Vagina (tissue), 2 donors: ENCODE data around the gene ACVR1. TPM values are rescaled to one million over a fixed set of nuclear protein-coding genes. Genes with fewer than 3 reads are reported as not detected.

ENCODE experiments used
- DNase-seq, 2 donors: peaks; one replicate each; pipeline ENCODE4 v3.0.0-alpha.2; 2017; ENCODE audit errors: extremely low spot score in 2 of 2
- H3K27ac ChIP-seq: fragments of 200-600 bp; sonication (generic); one replicate; pipeline ENCODE4 v1.5.1; 2019
- H3K27me3 ChIP-seq: fragments of 200-600 bp; sonication (generic); one replicate; pipeline ENCODE4 v1.5.1; 2019
- H3K36me3 ChIP-seq, 2 donors: fragments of 200-600 bp; sonication (generic); one replicate each; pipeline ENCODE4 v1.5.1; 2017 to 2019
- H3K4me1 ChIP-seq: fragments of 200-600 bp; sonication (generic); one replicate; pipeline ENCODE4 v1.5.1; 2019
- H3K4me3 ChIP-seq, 2 donors: fragments of 200-600 bp; sonication (generic); 1 replicate in 1 of 2; 2 replicates in 1 of 2; pipeline ENCODE4 v1.5.1; 2016 to 2019
- H3K9me3 ChIP-seq: fragments of 200-600 bp; sonication (generic); one replicate; pipeline ENCODE4 v1.5.1; 2019
- POLR2A ChIP-seq, 2 donors: fragments of 450-650 bp; IDR thresholded peaks; one replicate each; pipeline ENCODE4 v1.6.1; 2017; ENCODE audit warnings: antibody characterized with exemption in 2 of 2, mild to moderate bottlenecking in 2 of 2, moderate library complexity in 2 of 2
- POLR2AphosphoS5 ChIP-seq, 2 donors: sonication (generic); formaldehyde crosslinking; IDR thresholded peaks; one replicate each; pipeline ENCODE4 v1.9.0; 2017; ENCODE audit warnings: antibody characterized with exemption in 2 of 2, mild to moderate bottlenecking in 2 of 2, low read depth in 1 of 2; ENCODE audit not compliant: insufficient read depth in 1 of 2
- intact Hi-C: fragments of 100-400 bp; cut with DNase I; formaldehyde crosslinking; loops from one replicate; pipeline ENCODE4 v1.15.1; 2023
- total RNA-seq: library from RNA; depleted of rRNA; stranded (reverse); fragments of >200 nt; gene quantifications from one replicate; pipeline ENCODE4 v1.2.3, GENCODE V29; 2016
- TF ChIP-seq, protein P1 (sequence below), 3 experiments: fragments of 450-650 bp in 2 of 3; fragments of 200-600 bp in 1 of 3; sonication (generic) in 1 of 3; IDR thresholded peaks; one replicate each; pipeline ENCODE4 v1.5.1; 2017 to 2019; ENCODE audit warnings: antibody characterized with exemption in 3 of 3, mild to moderate bottlenecking in 2 of 3, moderate library complexity in 2 of 3

The ACVR1 gene
- total RNA-seq, 1 donor from 2014 or later = 25.8 TPM

DNA sequence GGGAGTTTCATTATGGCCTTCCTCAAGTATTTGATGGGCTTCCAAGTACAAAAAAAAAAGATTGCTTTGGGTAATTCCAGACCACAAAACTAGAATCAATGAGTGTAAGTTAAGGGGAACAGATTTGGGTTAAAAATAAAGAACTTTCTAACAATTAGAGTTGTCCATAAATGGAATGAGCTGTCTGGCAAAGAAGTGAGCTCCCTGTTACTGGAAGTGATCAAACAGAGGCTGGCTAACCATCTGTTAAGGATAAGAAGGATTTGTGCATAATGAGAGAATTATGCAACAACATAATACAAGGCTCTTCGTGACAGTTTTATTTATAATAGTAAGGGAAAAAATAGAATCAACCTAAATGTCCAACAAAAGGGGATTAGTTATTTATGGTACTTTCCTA, 44.6 kb upstream of the ACVR1 start:
- no peak for DNase-seq
- intact Hi-C loops = no loop called here
- TF ChIP-seq POLR2AphosphoS5 (IDR thresholded peaks at IDR 0.05; ENCODE audit: insufficient read depth in 1 of 2, low read depth in 1 of 2) (no peak), POLR2A (IDR thresholded peaks at IDR 0.05) (no peak)
- TF ChIP-seq, protein P1, sequence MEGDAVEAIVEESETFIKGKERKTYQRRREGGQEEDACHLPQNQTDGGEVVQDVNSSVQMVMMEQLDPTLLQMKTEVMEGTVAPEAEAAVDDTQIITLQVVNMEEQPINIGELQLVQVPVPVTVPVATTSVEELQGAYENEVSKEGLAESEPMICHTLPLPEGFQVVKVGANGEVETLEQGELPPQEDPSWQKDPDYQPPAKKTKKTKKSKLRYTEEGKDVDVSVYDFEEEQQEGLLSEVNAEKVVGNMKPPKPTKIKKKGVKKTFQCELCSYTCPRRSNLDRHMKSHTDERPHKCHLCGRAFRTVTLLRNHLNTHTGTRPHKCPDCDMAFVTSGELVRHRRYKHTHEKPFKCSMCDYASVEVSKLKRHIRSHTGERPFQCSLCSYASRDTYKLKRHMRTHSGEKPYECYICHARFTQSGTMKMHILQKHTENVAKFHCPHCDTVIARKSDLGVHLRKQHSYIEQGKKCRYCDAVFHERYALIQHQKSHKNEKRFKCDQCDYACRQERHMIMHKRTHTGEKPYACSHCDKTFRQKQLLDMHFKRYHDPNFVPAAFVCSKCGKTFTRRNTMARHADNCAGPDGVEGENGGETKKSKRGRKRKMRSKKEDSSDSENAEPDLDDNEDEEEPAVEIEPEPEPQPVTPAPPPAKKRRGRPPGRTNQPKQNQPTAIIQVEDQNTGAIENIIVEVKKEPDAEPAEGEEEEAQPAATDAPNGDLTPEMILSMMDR (IDR thresholded peaks at IDR 0.05) = no peak
- H3K27me3 ChIP-seq = no peaks in the 10 kb centered on the region
- no peaks in the 10 kb centered on the region for H3K9me3 ChIP-seq
- H3K4me1 ChIP-seq = no peaks in the 10 kb centered on the region
- H3K4me3 ChIP-seq = no peak overlapping the region
- H3K27ac ChIP-seq = no peak overlapping the region
- H3K36me3 ChIP-seq = no peaks in the 10 kb centered on the region

DNA sequence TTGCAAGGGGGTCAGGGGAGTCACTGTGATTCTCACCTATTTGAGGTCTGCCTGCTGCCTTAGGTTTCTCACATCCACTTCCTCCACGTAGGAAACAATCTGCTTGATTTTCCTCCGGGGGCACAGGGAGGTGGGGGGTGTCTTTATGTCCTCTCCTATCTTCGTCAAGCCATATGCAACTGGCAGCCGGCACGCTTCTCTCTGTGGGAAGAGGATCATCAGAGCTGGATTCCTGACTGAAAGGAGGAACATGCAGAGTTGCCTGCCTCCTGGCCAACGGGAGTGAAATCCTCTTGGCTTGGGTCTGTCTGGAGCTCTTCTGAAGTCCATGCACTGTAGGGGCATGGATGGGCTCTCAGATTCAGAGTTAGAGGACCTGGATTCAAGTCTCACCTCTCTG, 43.1 kb upstream of the ACVR1 start:
- DNase-seq = no peak

DNA sequence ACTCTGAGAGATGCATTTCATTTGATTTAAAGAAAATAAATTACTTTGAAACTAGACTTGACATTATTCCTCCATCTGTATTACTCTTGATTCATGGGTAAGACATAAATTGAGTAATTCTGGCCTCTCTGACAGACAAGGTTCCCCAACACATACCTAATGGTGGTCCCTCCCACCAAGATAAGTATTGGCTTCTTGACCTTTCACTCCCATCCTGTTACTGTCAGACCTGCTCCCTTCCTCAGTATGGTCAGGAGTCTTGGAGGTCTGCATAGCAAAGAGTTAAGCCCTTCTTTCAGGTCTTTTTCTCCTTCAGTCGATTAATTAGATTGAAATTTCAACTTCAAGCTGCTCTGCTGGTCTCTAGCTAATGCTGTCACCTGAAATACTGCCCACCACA, 42.2 kb upstream of the ACVR1 start:
- Histone ChIP-seq H3K4me3 (no peak overlapping the region), H3K36me3 (no peaks in the 10 kb centered on the region), H3K27me3 (no peaks in the 10 kb centered on the region), H3K4me1 (no peaks in the 10 kb centered on the region), H3K27ac (no peak overlapping the region), H3K9me3 (no peaks in the 10 kb centered on the region)
- intact Hi-C loops = no loop called here
- no peak for DNase-seq
- TF ChIP-seq POLR2AphosphoS5 (IDR thresholded peaks at IDR 0.05; ENCODE audit: insufficient read depth in 1 of 2, low read depth in 1 of 2) = no peak
- no peak for TF ChIP-seq POLR2A (IDR thresholded peaks at IDR 0.05)
- TF ChIP-seq, protein P1 (IDR thresholded peaks at IDR 0.05) = no peak

More for the DNA sequence above, 43.1 kb upstream of the ACVR1 start:
- H3K27me3 ChIP-seq = no peaks in the 10 kb centered on the region
- TF ChIP-seq POLR2A (IDR thresholded peaks at IDR 0.05) (no peak), POLR2AphosphoS5 (IDR thresholded peaks at IDR 0.05; ENCODE audit: insufficient read depth in 1 of 2, low read depth in 1 of 2) (no peak)
- TF ChIP-seq, protein P1 (IDR thresholded peaks at IDR 0.05) = no peak
- intact Hi-C loops = no loop called here
- H3K4me1 ChIP-seq = no peaks in the 10 kb centered on the region
- H3K36me3 ChIP-seq = no peaks in the 10 kb centered on the region
- no peak overlapping the region for H3K4me3 ChIP-seq
- H3K27ac ChIP-seq = no peak overlapping the region
- H3K9me3 ChIP-seq = no peaks in the 10 kb centered on the region

DNA sequence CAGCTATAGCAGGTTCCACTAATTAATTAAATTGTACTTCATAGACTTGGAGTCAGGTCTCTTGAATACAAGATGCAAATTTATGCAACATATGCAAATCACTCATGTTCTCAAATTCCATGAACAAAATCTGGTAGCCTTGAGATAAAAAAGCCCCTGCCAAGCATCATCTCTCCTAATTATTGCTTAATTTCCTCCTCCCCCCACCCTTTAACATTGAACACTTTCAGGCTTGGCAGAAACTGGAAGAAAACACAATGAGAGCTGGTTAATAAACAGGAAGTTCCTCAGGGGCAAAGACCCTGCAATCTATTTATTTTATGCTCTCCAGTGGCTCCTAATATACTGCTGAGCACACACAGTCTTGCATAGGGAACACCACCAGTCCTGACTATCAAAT, 35.6 kb upstream of the ACVR1 start:
- no peaks in the 10 kb centered on the region for H3K4me1 ChIP-seq
- no peaks in the 10 kb centered on the region for H3K27me3 ChIP-seq
- H3K9me3 ChIP-seq = no peaks in the 10 kb centered on the region
- H3K4me3 ChIP-seq = no peak overlapping the region
- no peak overlapping the region for H3K27ac ChIP-seq
- H3K36me3 ChIP-seq = no peaks in the 10 kb centered on the region
- no peak for DNase-seq
- intact Hi-C loops = no loop called here
- TF ChIP-seq POLR2A (IDR thresholded peaks at IDR 0.05) (no peak), POLR2AphosphoS5 (IDR thresholded peaks at IDR 0.05; ENCODE audit: insufficient read depth in 1 of 2, low read depth in 1 of 2) (no peak)
- TF ChIP-seq, protein P1 (IDR thresholded peaks at IDR 0.05) = no peak

DNA sequence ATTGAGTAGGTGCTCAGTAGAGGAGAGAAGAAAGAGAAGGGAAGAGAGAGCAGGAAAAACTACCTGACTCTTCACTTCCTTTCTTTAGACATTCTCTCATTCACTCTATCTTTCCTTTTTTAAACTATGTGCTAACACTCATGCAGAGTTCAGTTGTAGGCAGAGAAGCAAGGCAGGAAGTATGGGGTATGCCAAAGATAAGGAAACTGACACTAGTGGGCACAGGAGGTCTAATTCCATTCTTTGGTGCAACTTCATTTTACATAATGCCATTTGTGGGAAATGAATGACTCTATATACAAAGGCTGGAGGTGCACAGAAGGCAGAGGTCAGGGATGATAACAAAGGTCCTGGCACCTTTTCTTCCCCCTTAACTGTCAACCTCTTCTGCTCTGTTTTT, 35.1 kb upstream of the ACVR1 start:
- intact Hi-C loops = no loop called here
- H3K36me3 ChIP-seq = no peaks in the 10 kb centered on the region
- no peak for TF ChIP-seq POLR2AphosphoS5 (IDR thresholded peaks at IDR 0.05; ENCODE audit: insufficient read depth in 1 of 2, low read depth in 1 of 2)
- TF ChIP-seq POLR2A (IDR thresholded peaks at IDR 0.05) = no peak
- TF ChIP-seq, protein P1 (IDR thresholded peaks at IDR 0.05) = no peak

More for the DNA sequence above, 35.1 kb upstream of the ACVR1 start:
- Histone ChIP-seq H3K9me3 (no peaks in the 10 kb centered on the region), H3K27ac (no peak overlapping the region), H3K27me3 (no peaks in the 10 kb centered on the region), H3K4me3 (no peak overlapping the region), H3K4me1 (no peaks in the 10 kb centered on the region)
- no peak for DNase-seq
